GM21737 (cell line): ENCODE measurements around the gene SELENON.

Source experiments
- ATAC-seq: cut with Tn5 transposase; IDR thresholded peaks from one replicate; pipeline ENCODE4 v1.9.1; 2021; ENCODE audit warnings: mild to moderate bottlenecking, moderate library complexity; ENCODE audit not compliant: unreplicated experiment

SELENON gene

GRCh38 chr1:25858906-25859789, 59.2 kb downstream of the SELENON start, which contains the start of gene AUNIP:
AUNIP (minus strand) TSS chr1:25859457; CDS start chr1:25859357, 100 bp downstream.
- ATAC-seq = peak; percentile 73

- no peak for ATAC-seq
Measured at GRCh38 chr1:25861316-25862286, 61.6 kb downstream of the SELENON start.

GRCh38 chr1:25862785-25863485, 62.9 kb downstream of the SELENON start:
- ATAC-seq = no peak

GRCh38 chr1:25863486-25864262, 63.7 kb downstream of the SELENON start:
- no peak for ATAC-seq

- no peak for ATAC-seq
Measured at GRCh38 chr1:25864434-25864833, 64.4 kb downstream of the SELENON start.

- ATAC-seq = no peak
Measured at GRCh38 chr1:25866288-25866687, 66.3 kb downstream of the SELENON start.

- no peak for ATAC-seq
Measured at GRCh38 chr1:25867210-25867991, 67.4 kb downstream of the SELENON start.
